Measurements from ENCODE around the gene FGFRL1. TPM values are rescaled to one million over a fixed set of nuclear protein-coding genes. Genes with fewer than 3 reads are reported as not detected.

The FGFRL1 gene
- total RNA-seq, 1 experiment from 2014 or later = 30.4 TPM

DNA sequence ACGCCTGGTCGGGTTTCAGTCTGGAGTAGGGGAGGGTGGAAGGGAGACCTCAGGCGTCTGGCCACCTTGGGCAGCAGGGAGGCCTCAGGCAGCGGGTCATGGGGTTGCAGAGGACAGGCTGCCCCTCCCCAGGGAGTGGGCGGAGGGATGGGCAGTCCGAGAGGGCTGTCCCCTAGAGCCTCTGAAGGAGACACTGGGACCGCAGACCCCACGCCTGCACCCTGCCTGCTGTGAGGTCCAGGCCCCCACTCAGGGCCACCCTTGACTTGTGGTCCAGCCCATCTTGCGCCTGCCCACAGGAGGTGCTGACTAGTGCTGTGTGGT is 16.5 kb downstream of the FGFRL1 start:
- Histone ChIP-seq H3K27me3 (replicated peaks; ENCODE audit: insufficient read depth, low read depth, low read length, poor library complexity) (no peaks in the 10 kb centered on the region), H3K4me1 (ENCODE audit: insufficient read depth, low read length, poor library complexity, severe bottlenecking) (peaks cover 15% of the 10 kb centered on the region), H3K9me3 (ENCODE audit: low read depth, low read length, poor library complexity, severe bottlenecking) (no peaks in the 10 kb centered on the region), H3K4me3 (ENCODE audit: low read depth, low read length, poor library complexity, severe bottlenecking) (no peak overlapping the region), H3K36me3 (ENCODE audit: insufficient read depth, low read length, poor library complexity, severe bottlenecking) (peaks cover 6% of the 10 kb centered on the region), H3K27ac (ENCODE audit: low read depth, low read length, poor library complexity, severe bottlenecking) (no peak overlapping the region)
- no TSS peak for BruUV-seq (replicated peaks)
- intact Hi-C loops (cut with micrococcal nuclease; ENCODE audit: unreplicated experiment) = no loop called here
- no peak for DNase-seq (ENCODE audit: low spot score)
- POLR2A ChIA-PET (ENCODE audit: low non-redundant PET) = no interaction called here
- CTCF ChIA-PET = no interaction called here
- TF ChIP-seq EZH2 (IDR thresholded peaks at IDR 0.05; ENCODE audit: borderline replicate concordance, low read depth, low read length, poor library complexity, severe bottlenecking) = no peak
- TF ChIP-seq, protein P1, sequence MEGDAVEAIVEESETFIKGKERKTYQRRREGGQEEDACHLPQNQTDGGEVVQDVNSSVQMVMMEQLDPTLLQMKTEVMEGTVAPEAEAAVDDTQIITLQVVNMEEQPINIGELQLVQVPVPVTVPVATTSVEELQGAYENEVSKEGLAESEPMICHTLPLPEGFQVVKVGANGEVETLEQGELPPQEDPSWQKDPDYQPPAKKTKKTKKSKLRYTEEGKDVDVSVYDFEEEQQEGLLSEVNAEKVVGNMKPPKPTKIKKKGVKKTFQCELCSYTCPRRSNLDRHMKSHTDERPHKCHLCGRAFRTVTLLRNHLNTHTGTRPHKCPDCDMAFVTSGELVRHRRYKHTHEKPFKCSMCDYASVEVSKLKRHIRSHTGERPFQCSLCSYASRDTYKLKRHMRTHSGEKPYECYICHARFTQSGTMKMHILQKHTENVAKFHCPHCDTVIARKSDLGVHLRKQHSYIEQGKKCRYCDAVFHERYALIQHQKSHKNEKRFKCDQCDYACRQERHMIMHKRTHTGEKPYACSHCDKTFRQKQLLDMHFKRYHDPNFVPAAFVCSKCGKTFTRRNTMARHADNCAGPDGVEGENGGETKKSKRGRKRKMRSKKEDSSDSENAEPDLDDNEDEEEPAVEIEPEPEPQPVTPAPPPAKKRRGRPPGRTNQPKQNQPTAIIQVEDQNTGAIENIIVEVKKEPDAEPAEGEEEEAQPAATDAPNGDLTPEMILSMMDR (conservative IDR thresholded peaks at IDR 0.05; ENCODE audit: low read depth, low read length) = no peak

DNA sequence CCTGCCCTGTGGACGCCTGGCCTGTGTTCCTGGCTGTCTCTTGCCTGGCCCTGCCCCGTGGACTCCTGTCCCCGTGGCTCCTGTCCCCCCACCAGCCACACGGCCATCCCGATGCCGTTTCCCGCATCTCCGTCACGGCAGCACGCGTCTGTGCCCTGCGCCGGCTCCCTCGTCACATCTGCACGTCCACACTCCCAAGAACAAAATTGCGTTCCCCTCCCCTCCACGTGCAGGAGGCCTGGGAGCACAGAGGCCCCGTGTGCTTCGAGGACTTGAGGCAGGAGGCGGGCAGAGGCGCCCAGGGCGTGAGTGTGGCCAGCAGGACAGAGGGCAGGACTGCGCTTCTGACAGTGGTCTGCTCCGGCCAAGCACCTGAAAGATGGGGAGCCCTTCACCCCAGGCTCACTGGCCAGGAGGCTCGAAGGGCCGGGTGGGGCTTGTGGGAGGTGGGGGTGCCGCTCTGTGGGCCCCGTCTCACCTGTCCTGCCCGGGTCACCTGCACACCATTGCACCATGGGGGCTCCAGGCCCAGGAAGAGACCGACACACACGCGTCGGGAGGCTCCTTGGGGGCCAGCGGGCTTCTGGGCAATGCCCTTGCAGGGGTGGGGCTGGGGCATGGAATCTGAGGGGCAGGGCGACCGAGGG is 17.3 kb downstream of the FGFRL1 start:
- no peaks in the 10 kb centered on the region for H3K9me3 ChIP-seq (ENCODE audit: low read depth, low read length, poor library complexity, severe bottlenecking)
- ChIA-PET POLR2A (ENCODE audit: low non-redundant PET) (no interaction called here), CTCF (no interaction called here)
- no peak for DNase-seq (ENCODE audit: low spot score)
- no peak overlapping the region for H3K27ac ChIP-seq (ENCODE audit: low read depth, low read length, poor library complexity, severe bottlenecking)
- H3K4me3 ChIP-seq (ENCODE audit: low read depth, low read length, poor library complexity, severe bottlenecking) = no peak overlapping the region
- no TSS peak for BruUV-seq (replicated peaks)
- peaks cover 6% of the 10 kb centered on the region for H3K36me3 ChIP-seq (ENCODE audit: insufficient read depth, low read length, poor library complexity, severe bottlenecking)
- intact Hi-C loops (cut with micrococcal nuclease; ENCODE audit: unreplicated experiment) = no loop called here
- TF ChIP-seq, protein P1 (conservative IDR thresholded peaks at IDR 0.05; ENCODE audit: low read depth, low read length) = no peak
- TF ChIP-seq EZH2 (IDR thresholded peaks at IDR 0.05; ENCODE audit: borderline replicate concordance, low read depth, low read length, poor library complexity, severe bottlenecking) = no peak
- no peaks in the 10 kb centered on the region for H3K27me3 ChIP-seq (replicated peaks; ENCODE audit: insufficient read depth, low read depth, low read length, poor library complexity)
- peaks cover 15% of the 10 kb centered on the region for H3K4me1 ChIP-seq (ENCODE audit: insufficient read depth, low read length, poor library complexity, severe bottlenecking)

DNA sequence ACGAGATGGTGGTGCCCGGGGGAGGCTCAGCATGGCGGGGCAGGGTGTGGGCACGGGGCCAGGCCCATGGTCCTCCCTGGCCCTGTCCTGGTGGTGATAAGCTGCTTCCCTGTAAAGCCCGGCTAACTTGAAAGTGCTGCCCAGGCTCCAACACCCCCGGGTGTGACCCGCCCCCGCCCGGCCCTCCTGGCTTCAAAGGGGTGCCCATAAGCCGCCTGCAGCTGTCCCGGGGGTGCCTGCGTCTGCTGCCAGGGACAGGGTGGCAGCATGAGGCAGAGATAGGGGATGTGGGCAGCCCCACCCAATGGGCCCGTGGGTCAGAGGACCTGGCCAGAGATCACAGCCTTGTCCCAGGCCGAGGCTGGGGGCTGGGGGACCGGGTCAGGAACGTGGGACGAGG is 18.1 kb downstream of the FGFRL1 start:
- DNase-seq (ENCODE audit: low spot score) = no peak
- ChIA-PET CTCF (no interaction called here), POLR2A (ENCODE audit: low non-redundant PET) (no interaction called here)
- Histone ChIP-seq H3K9me3 (ENCODE audit: low read depth, low read length, poor library complexity, severe bottlenecking) (no peaks in the 10 kb centered on the region), H3K27me3 (replicated peaks; ENCODE audit: insufficient read depth, low read depth, low read length, poor library complexity) (no peaks in the 10 kb centered on the region), H3K4me3 (ENCODE audit: low read depth, low read length, poor library complexity, severe bottlenecking) (no peak overlapping the region), H3K36me3 (ENCODE audit: insufficient read depth, low read length, poor library complexity, severe bottlenecking) (peaks cover 6% of the 10 kb centered on the region), H3K4me1 (ENCODE audit: insufficient read depth, low read length, poor library complexity, severe bottlenecking) (peaks cover 15% of the 10 kb centered on the region), H3K27ac (ENCODE audit: low read depth, low read length, poor library complexity, severe bottlenecking) (no peak overlapping the region)
- intact Hi-C loops (cut with micrococcal nuclease; ENCODE audit: unreplicated experiment) = no loop called here
- TF ChIP-seq, protein P1 (conservative IDR thresholded peaks at IDR 0.05; ENCODE audit: low read depth, low read length) = no peak
- TF ChIP-seq EZH2 (IDR thresholded peaks at IDR 0.05; ENCODE audit: borderline replicate concordance, low read depth, low read length, poor library complexity, severe bottlenecking) = no peak
- no TSS peak for BruUV-seq (replicated peaks)
